OCI-LY3 (cell line): Measurements from ENCODE around the gene SOS2.

Experiments used
- H2AFZ ChIP-seq: fragments of 200-600, 300-600 bp; shearing (Covaris generic); 2 replicates; pipeline ENCODE4 v1.6.0; 2014; ENCODE audit warnings: antibody characterized with exemption, low read depth, low read length
- H3K27ac ChIP-seq: fragments of 200-600, 300-600 bp; sonication (generic); 2 replicates; pipeline ENCODE4 v1.5.1; 2014; ENCODE audit warnings: mild to moderate bottlenecking, low read length, moderate library complexity, mixed read lengths
- H3K27me3 ChIP-seq: fragments of 200-600, 300-600 bp; sonication (generic); 2 replicates; pipeline ENCODE4 v1.6.1; 2014; ENCODE audit warnings: low read depth, low read length, mixed read lengths
- H3K36me3 ChIP-seq: fragments of 200-600, 300-600 bp; sonication (generic); replicated peaks from 2 replicates; pipeline ENCODE3; 2014; ENCODE audit warnings: low read depth, low read length, mixed read lengths
- H3K4me1 ChIP-seq: fragments of 300-600, 200-600 bp; sonication (generic); 2 replicates; pipeline ENCODE4 v1.6.1; 2014; ENCODE audit warnings: low read length, mixed read lengths
- H3K4me2 ChIP-seq: fragments of 200-600, 300-600 bp; sonication (generic); 2 replicates; pipeline ENCODE4 v1.6.1; 2014; ENCODE audit warnings: low read length, mixed read lengths
- H3K4me3 ChIP-seq: fragments of 300-600, 200-600 bp; sonication (generic); 2 replicates; pipeline ENCODE4 v1.5.1; 2014; ENCODE audit warnings: antibody characterized with exemption, mild to moderate bottlenecking, low read length, moderate library complexity
- H3K79me2 ChIP-seq: fragments of 300-600, 200-600 bp; shearing (Covaris generic); 2 replicates; pipeline ENCODE4 v1.6.1; 2014; ENCODE audit warnings: mild to moderate bottlenecking, low read length, mixed read lengths
- H3K9ac ChIP-seq: fragments of 300-600, 200-600 bp; shearing (Covaris generic); 2 replicates; pipeline ENCODE4 v1.6.0; 2014; ENCODE audit warnings: mild to moderate bottlenecking, low read length, moderate library complexity
- H3K9me3 ChIP-seq: fragments of 200-600, 300-600 bp; shearing (Covaris generic); 2 replicates; pipeline ENCODE4 v1.6.1; 2014; ENCODE audit warnings: low read length, mixed read lengths; ENCODE audit not compliant: insufficient read depth
- H4K20me1 ChIP-seq: fragments of 200-600, 300-600 bp; sonication (generic); 2 replicates; pipeline ENCODE4 v1.6.1; 2016; ENCODE audit warnings: low read length, mixed read lengths; ENCODE audit not compliant: insufficient read depth
- EZH2phosphoT487 ChIP-seq: fragments of 200-600 bp; shearing (Covaris generic); IDR thresholded peaks from 2 replicates; pipeline ENCODE4 v1.6.1; 2018; ENCODE audit warnings: antibody characterized with exemption, mixed run types, low read depth
- TF ChIP-seq, protein P1 (sequence below): fragments of 200-600, 300-600 bp; sonication (generic); IDR thresholded peaks from 2 replicates; pipeline ENCODE4 v1.5.1; 2014; ENCODE audit warnings: antibody characterized with exemption, low read length, low read depth

The SOS2 gene

DNA sequence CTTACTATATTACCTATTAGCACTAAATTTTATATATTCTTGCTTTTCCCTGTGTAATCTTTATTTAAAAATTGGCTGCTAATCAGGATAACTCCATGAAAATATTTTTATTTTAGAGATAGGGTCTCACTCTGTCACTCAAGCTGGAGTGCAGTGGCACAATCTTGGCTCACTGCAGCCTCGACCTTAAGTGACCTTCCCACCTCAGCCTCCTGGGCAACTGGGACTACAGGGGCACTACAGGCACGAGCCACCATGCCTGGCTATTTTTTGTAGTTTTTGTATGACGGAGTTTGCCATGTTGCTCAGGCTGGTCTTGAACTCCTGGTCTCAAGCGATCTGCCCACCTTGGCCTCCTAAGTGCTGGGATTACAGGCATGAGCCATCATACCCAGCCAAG lies 82.6 kb downstream of the SOS2 start:
- Histone ChIP-seq H3K4me2 (no peak overlapping the region), H3K27ac (no peak overlapping the region), H3K4me3 (no peak overlapping the region), H2AFZ (no peak overlapping the region), H3K27me3 (no peaks in the 10 kb centered on the region), H3K4me1 (no peaks in the 10 kb centered on the region), H3K9ac (no peak overlapping the region), H3K79me2 (no peaks in the 10 kb centered on the region), H4K20me1 (no peaks in the 10 kb centered on the region), H3K36me3 (peaks cover 8% of the 10 kb centered on the region), H3K9me3 (no peaks in the 10 kb centered on the region)
- TF ChIP-seq, protein P1, sequence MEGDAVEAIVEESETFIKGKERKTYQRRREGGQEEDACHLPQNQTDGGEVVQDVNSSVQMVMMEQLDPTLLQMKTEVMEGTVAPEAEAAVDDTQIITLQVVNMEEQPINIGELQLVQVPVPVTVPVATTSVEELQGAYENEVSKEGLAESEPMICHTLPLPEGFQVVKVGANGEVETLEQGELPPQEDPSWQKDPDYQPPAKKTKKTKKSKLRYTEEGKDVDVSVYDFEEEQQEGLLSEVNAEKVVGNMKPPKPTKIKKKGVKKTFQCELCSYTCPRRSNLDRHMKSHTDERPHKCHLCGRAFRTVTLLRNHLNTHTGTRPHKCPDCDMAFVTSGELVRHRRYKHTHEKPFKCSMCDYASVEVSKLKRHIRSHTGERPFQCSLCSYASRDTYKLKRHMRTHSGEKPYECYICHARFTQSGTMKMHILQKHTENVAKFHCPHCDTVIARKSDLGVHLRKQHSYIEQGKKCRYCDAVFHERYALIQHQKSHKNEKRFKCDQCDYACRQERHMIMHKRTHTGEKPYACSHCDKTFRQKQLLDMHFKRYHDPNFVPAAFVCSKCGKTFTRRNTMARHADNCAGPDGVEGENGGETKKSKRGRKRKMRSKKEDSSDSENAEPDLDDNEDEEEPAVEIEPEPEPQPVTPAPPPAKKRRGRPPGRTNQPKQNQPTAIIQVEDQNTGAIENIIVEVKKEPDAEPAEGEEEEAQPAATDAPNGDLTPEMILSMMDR: no peak
- TF ChIP-seq EZH2phosphoT487: no peak

DNA sequence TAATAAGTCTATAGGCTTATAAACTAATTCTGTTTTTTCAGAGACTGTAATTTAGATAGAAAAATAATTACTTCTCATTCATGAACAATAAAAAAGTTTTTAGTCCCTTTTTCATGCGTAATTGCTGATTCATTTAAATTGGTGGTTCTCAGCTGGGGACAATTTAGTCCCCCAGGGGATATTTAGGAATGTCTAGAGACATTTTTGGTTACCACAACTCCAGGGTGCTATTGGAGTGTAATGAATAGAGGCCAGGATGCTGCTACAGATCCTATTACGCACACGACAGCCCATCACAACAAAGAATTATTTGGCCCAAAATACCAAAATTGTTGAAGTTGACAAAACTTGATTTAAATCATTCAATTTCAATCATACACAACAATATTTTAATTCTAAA lies 92.2 kb downstream of the SOS2 start:
- no peak for TF ChIP-seq EZH2phosphoT487
- TF ChIP-seq, protein P1: no peak
- Histone ChIP-seq H3K79me2 (no peaks in the 10 kb centered on the region), H3K4me3 (no peak overlapping the region), H3K27ac (no peak overlapping the region), H3K4me2 (no peak overlapping the region), H3K36me3 (no peaks in the 10 kb centered on the region), H4K20me1 (no peaks in the 10 kb centered on the region), H2AFZ (no peak overlapping the region), H3K27me3 (no peaks in the 10 kb centered on the region), H3K9ac (no peak overlapping the region), H3K9me3 (no peaks in the 10 kb centered on the region), H3K4me1 (no peaks in the 10 kb centered on the region)

DNA sequence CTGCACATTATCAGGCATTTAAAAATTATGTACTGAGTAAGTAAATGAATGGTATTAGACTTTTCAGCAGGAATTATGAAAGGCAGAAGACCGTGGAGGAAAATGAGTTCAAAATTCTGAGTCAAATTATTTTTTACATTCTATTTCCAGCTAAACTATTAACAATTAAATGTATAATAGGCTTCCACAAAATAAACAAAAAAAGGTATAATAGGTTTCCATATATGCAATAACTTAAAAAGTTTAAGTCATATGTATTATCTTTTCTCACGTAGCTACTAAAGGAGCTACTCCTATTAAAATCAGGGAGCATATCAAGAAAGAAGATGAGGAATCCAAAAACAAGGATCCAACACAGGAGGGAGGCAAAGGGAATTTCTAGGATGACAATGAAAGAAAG lies 103.6 kb downstream of the SOS2 start:
- H3K4me1 ChIP-seq: no peaks in the 10 kb centered on the region
- no peaks in the 10 kb centered on the region for H3K9me3 ChIP-seq
- no peaks in the 10 kb centered on the region for H4K20me1 ChIP-seq
- no peak overlapping the region for H3K9ac ChIP-seq
- no peaks in the 10 kb centered on the region for H3K79me2 ChIP-seq
- H3K36me3 ChIP-seq: peaks cover 6% of the 10 kb centered on the region
- no peak overlapping the region for H3K27ac ChIP-seq
- H3K27me3 ChIP-seq: no peaks in the 10 kb centered on the region
- TF ChIP-seq, protein P1: no peak
- TF ChIP-seq EZH2phosphoT487: no peak
- no peak overlapping the region for H2AFZ ChIP-seq
- no peak overlapping the region for H3K4me3 ChIP-seq
- no peak overlapping the region for H3K4me2 ChIP-seq

DNA sequence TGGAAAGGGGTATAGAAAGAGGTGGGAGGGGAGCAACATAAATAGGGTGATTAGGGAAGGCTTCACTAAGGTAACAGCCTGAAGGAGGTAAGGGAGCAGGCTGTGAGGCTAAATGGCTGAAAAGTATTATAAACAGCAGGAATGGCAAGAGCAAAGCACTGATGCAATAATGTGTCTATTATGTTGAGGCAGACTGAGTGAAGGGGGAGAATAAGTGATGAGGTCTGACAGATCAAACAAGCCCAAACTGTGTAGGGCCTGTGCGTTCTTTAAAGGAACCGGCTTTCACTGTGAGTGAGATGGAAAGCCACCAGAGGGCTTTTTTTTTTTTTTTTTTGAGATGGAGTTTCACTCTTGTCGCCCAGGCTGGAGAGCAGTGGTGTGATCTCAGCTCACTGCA lies 108.3 kb downstream of the SOS2 start:
- Histone ChIP-seq H3K4me2 (no peak overlapping the region), H3K9ac (no peak overlapping the region), H3K36me3 (no peaks in the 10 kb centered on the region), H2AFZ (no peak overlapping the region), H3K27ac (no peak overlapping the region), H3K4me1 (no peaks in the 10 kb centered on the region), H4K20me1 (no peaks in the 10 kb centered on the region), H3K79me2 (no peaks in the 10 kb centered on the region), H3K27me3 (no peaks in the 10 kb centered on the region), H3K9me3 (no peaks in the 10 kb centered on the region), H3K4me3 (no peak overlapping the region)
- TF ChIP-seq EZH2phosphoT487: no peak
- TF ChIP-seq, protein P1: no peak
